ENCODE data around the gene DTNBP1. TPM values are rescaled to one million over a fixed set of nuclear protein-coding genes. Genes with fewer than 3 reads are reported as not detected.

DTNBP1 gene
- total and polyA plus RNA-seq, 2 donors (not counting 3 experiments of a cell fraction or from before 2014, with no cell fraction given), result 24.3 to 28.9 TPM

- Histone ChIP-seq H3K79me2 (ENCODE audit: control insufficient read depth, insufficient read depth, low read length) (peaks cover 2% of the 10 kb centered on the region), H3K4me3 (replicated peaks in 1 of 3; ENCODE audit: insufficient read depth in 1 of 3, low read depth in 1 of 3, low read length in 3 of 3) (no peak overlapping the region), H3K9ac (replicated peaks; ENCODE audit: extremely low read depth, insufficient read depth, low read length) (no peak overlapping the region), H3K4me2 (ENCODE audit: insufficient read depth, low read length) (no peak overlapping the region), H3K27ac (ENCODE audit: insufficient read depth, low read depth, low read length) (no peak overlapping the region), H4K20me1 (replicated peaks; ENCODE audit: control insufficient read depth, extremely low read depth, insufficient read depth, low read length) (no peaks in the 10 kb centered on the region), H3K9me3 (replicated peaks; ENCODE audit: control insufficient read depth, insufficient read depth, low read length) (no peaks in the 10 kb centered on the region), H3K27me3 (ENCODE audit: control insufficient read depth in 2 of 2, insufficient read depth in 2 of 2, low read length in 2 of 2) (no peaks in the 10 kb centered on the region), H2AFZ (ENCODE audit: low read depth, low read length) (no peak overlapping the region), H3K36me3 (ENCODE audit: control insufficient read depth in 2 of 2, extremely low read depth in 1 of 2, insufficient read depth in 2 of 2, low read length in 2 of 2) (no peaks in the 10 kb centered on the region), H3K9me1 (replicated peaks; ENCODE audit: control insufficient read depth, extremely low read depth, insufficient read depth, low read length) (no peaks in the 10 kb centered on the region), H3K4me1 (ENCODE audit: control insufficient read depth, extremely low read depth, insufficient read depth, low read length) (peaks cover 11% of the 10 kb centered on the region)
- CTCF ChIA-PET, result interaction anchor here (0.6 to 3.0 kb wide), 26 partner anchors 9 to 1715 kb away, joined by 3 to 22 read pairs (median 4); no protein-coding TSS in a partner anchor
- intact Hi-C loops (cut with micrococcal nuclease), result loop anchor here (1.0 to 5.0 kb wide), 7 partner anchors 71 to 1412 kb away; partner anchors contain the start of gene JARID2
- no peak for FAIRE-seq
- no TSS peak for BruUV-seq (replicated peaks)
- TF ChIP-seq, protein P1, sequence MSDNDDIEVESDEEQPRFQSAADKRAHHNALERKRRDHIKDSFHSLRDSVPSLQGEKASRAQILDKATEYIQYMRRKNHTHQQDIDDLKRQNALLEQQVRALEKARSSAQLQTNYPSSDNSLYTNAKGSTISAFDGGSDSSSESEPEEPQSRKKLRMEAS (IDR thresholded peaks at IDR 0.05; ENCODE audit: insufficient read depth, insufficient read length), result no peak
- TF ChIP-seq JUN (IDR thresholded peaks at IDR 0.05; ENCODE audit: borderline replicate concordance, insufficient read depth, insufficient read length, low read depth), result no peak
- TF ChIP-seq, protein P2, sequence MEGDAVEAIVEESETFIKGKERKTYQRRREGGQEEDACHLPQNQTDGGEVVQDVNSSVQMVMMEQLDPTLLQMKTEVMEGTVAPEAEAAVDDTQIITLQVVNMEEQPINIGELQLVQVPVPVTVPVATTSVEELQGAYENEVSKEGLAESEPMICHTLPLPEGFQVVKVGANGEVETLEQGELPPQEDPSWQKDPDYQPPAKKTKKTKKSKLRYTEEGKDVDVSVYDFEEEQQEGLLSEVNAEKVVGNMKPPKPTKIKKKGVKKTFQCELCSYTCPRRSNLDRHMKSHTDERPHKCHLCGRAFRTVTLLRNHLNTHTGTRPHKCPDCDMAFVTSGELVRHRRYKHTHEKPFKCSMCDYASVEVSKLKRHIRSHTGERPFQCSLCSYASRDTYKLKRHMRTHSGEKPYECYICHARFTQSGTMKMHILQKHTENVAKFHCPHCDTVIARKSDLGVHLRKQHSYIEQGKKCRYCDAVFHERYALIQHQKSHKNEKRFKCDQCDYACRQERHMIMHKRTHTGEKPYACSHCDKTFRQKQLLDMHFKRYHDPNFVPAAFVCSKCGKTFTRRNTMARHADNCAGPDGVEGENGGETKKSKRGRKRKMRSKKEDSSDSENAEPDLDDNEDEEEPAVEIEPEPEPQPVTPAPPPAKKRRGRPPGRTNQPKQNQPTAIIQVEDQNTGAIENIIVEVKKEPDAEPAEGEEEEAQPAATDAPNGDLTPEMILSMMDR (IDR thresholded peaks at IDR 0.05; ENCODE audit: extremely low read depth in 1 of 2, insufficient read depth in 1 of 2, low read depth in 1 of 2, low read length in 2 of 2), result peak in 1 of 2 donors; percentile 10
- TF ChIP-seq FOS (IDR thresholded peaks at IDR 0.05; ENCODE audit: borderline replicate concordance, insufficient read depth, low read length), result no peak
- peak; percentile 25 for DNase-seq (ENCODE audit: low read depth, low spot score)
- POLR2A ChIA-PET, result no interaction called here
- dilution Hi-C loops (cut with MboI; ENCODE audit: extremely low pct_ligation_motif_present, low sequenced_read_pairs), result no loop called here
These were observed 39.3 kb downstream of the DTNBP1 start for GRCh38 chr6:15623276-15624116.
